IMR-90 (cell line): ENCODE measurements around the gene KRTAP29-1. TPM values are rescaled to one million over a fixed set of nuclear protein-coding genes. Genes with fewer than 3 reads are reported as not detected.
A peak's percentile ranks its signal among the peaks of the same experiment; 100 is the strongest.

Experiments
- ATAC-seq: fragments of 200-7000 bp; cut with Tn5 transposase; 2 replicates; pipeline ENCODE4 v1.9.1; 2020; ENCODE audit warnings: low read depth, mild to moderate bottlenecking, moderate library complexity
- BruUV-seq: library from RNA; stranded (reverse); fragments of 400-500 nt; replicated peaks from 2 replicates; lab custom pipeline; 2021; lab: Mats Ljungman, UMichigan
- CTCF ChIA-PET: fragments of 300-600 bp; formaldehyde crosslinking; extraction: SDS; loops from one replicate; lab custom pipeline; 2021; ENCODE audit warnings: antibody characterized with exemption; lab: Yijun Ruan, JAX
- POLR2A ChIA-PET: fragments of 300-600 bp; sonication (Branson Sonifier 250); formaldehyde crosslinking; loops from one replicate; lab custom pipeline; 2022; ENCODE audit warnings: antibody characterized with exemption; ENCODE audit not compliant: unreplicated experiment; lab: Charles Lee
- DNase-seq: peaks from one replicate; pipeline ENCODE4 v3.0.0; 2013
- H2AFZ ChIP-seq: replicated peaks from 2 replicates; pipeline ENCODE3; 2013; ENCODE audit warnings: low read length, mild to moderate bottlenecking; ENCODE audit not compliant: poor library complexity
- H2AK5ac ChIP-seq: 2 replicates; pipeline ENCODE4 v1.6.1; 2013; ENCODE audit warnings: low read depth, low read length, inconsistent platforms
- H2AK9ac ChIP-seq: replicated peaks from 2 replicates; pipeline ENCODE3; 2013; ENCODE audit warnings: mild to moderate bottlenecking, low read depth, low read length, moderate library complexity; ENCODE audit not compliant: poor library complexity
- H2BK120ac ChIP-seq: 2 replicates; pipeline ENCODE4 v1.6.1; 2013; ENCODE audit warnings: low read depth, low read length, inconsistent platforms
- H2BK15ac ChIP-seq: 3 replicates; pipeline ENCODE4 v1.6.1; 2013; ENCODE audit warnings: low read depth, low read length, inconsistent platforms
- H2BK20ac ChIP-seq: 2 replicates; pipeline ENCODE4 v1.6.1; 2013; ENCODE audit warnings: low read depth, mild to moderate bottlenecking, inconsistent platforms, low read length, moderate library complexity
- H2BK5ac ChIP-seq: 2 replicates; pipeline ENCODE4 v1.6.1; 2013; ENCODE audit warnings: mild to moderate bottlenecking, low read depth, low read length, inconsistent platforms; ENCODE audit not compliant: poor library complexity, severe bottlenecking
- H3K14ac ChIP-seq: replicated peaks from 2 replicates; pipeline ENCODE4 v1.6.1; 2013; ENCODE audit warnings: low read depth, low read length, inconsistent platforms
- H3K18ac ChIP-seq: 2 replicates; pipeline ENCODE4 v1.6.1; 2013; ENCODE audit warnings: low read depth, low read length, control low read depth
- H3K23ac ChIP-seq: 2 replicates; pipeline ENCODE4 v1.6.1; 2013; ENCODE audit warnings: low read depth, low read length, inconsistent platforms
- H3K27ac ChIP-seq: 2 replicates; pipeline ENCODE4 v1.5.1; 2013; ENCODE audit warnings: mild to moderate bottlenecking, control low read depth, low read length; ENCODE audit not compliant: insufficient read depth
- H3K27me3 ChIP-seq: 2 replicates; pipeline ENCODE4 v1.6.1; 2013; ENCODE audit warnings: low read length; ENCODE audit not compliant: control insufficient read depth, insufficient read depth
- H3K36me3 ChIP-seq: 2 replicates; pipeline ENCODE4 v1.6.1; 2013; ENCODE audit warnings: low read length, mixed read lengths; ENCODE audit not compliant: control insufficient read depth, insufficient read depth
- H3K4ac ChIP-seq: 2 replicates; pipeline ENCODE4 v1.6.1; 2013; ENCODE audit warnings: low read depth, low read length, inconsistent platforms
- H3K4me1 ChIP-seq: 2 replicates; pipeline ENCODE4 v1.6.1; 2013; ENCODE audit warnings: low read length, mixed read lengths; ENCODE audit not compliant: control insufficient read depth, insufficient read depth
- H3K4me2 ChIP-seq: 2 replicates; pipeline ENCODE4 v1.6.1; 2013; ENCODE audit warnings: low read depth, mild to moderate bottlenecking, control low read depth, low read length, moderate library complexity
- H3K4me3 ChIP-seq: 2 replicates; pipeline ENCODE4 v1.5.1; 2013; ENCODE audit warnings: low read depth, mild to moderate bottlenecking, control low read depth, low read length, moderate library complexity; ENCODE audit not compliant: insufficient read depth
- H3K56ac ChIP-seq: 2 replicates; pipeline ENCODE4 v1.6.1; 2013; ENCODE audit warnings: low read length, inconsistent platforms; ENCODE audit not compliant: insufficient read depth; ENCODE audit errors: extremely low read depth
- H3K79me1 ChIP-seq, 2 experiments: 2 replicates each; pipeline ENCODE4 v1.6.1; 2013; ENCODE audit warnings: low read length in 2 of 2, inconsistent platforms in 1 of 2, low read depth in 1 of 2
- H3K9ac ChIP-seq: 2 replicates; pipeline ENCODE4 v1.6.1; 2013; ENCODE audit warnings: low read depth, low read length, control low read depth
- H3K9me1 ChIP-seq: 2 replicates; pipeline ENCODE4 v1.6.1; 2013; ENCODE audit warnings: low read length, inconsistent platforms; ENCODE audit not compliant: insufficient read depth
- H3K9me3 ChIP-seq: 2 replicates; pipeline ENCODE4 v1.6.1; 2013; ENCODE audit warnings: low read length; ENCODE audit not compliant: control insufficient read depth, insufficient read depth
- H4K20me1 ChIP-seq: 2 replicates; pipeline ENCODE4 v1.6.1; 2013; ENCODE audit warnings: low read length, inconsistent platforms; ENCODE audit not compliant: insufficient read depth
- H4K5ac ChIP-seq: 2 replicates; pipeline ENCODE4 v1.6.1; 2013; ENCODE audit warnings: mild to moderate bottlenecking, low read depth, low read length, control low read depth
- H4K8ac ChIP-seq, 2 experiments: 2 replicates each; pipeline ENCODE4 v1.6.1; 2013; ENCODE audit warnings: low read depth in 2 of 2, low read length in 2 of 2, control low read depth in 1 of 2, inconsistent platforms in 1 of 2
- H4K91ac ChIP-seq: 2 replicates; pipeline ENCODE4 v1.6.1; 2013; ENCODE audit warnings: low read depth, low read length, inconsistent platforms; ENCODE audit not compliant: insufficient read depth
- BHLHE40 ChIP-seq: fragments of 150-350 bp; IDR thresholded peaks from 2 replicates; pipeline ENCODE4 v1.6.1; 2016; ENCODE audit warnings: mild to moderate bottlenecking, low read depth, low read length
- CEBPB ChIP-seq: IDR thresholded peaks from 2 replicates; pipeline ENCODE4 v1.6.1; 2012; ENCODE audit warnings: low read depth, low read length, improper control_type of control experiment
- CHD1 ChIP-seq: IDR thresholded peaks from 2 replicates; pipeline ENCODE4 v1.6.1; 2012; ENCODE audit warnings: low read depth, low read length, improper control_type of control experiment
- CTCF ChIP-seq: conservative IDR thresholded peaks from 2 replicates; pipeline ENCODE4 v1.5.1; 2012; ENCODE audit warnings: mild to moderate bottlenecking, low read depth, low read length, improper control_type of control experiment
- FOS ChIP-seq: fragments of 150-350 bp; IDR thresholded peaks from 2 replicates; pipeline ENCODE4 v1.6.1; 2016; ENCODE audit warnings: low read depth, low read length
- MAFK ChIP-seq: IDR thresholded peaks from 2 replicates; pipeline ENCODE4 v1.6.1; 2012; ENCODE audit warnings: low read depth, low read length, improper control_type of control experiment
- MAZ ChIP-seq: IDR thresholded peaks from 2 replicates; pipeline ENCODE4 v1.6.1; 2012; ENCODE audit warnings: low read depth, mild to moderate bottlenecking, low read length, improper control_type of control experiment, moderate library complexity, borderline replicate concordance
- MXI1 ChIP-seq: IDR thresholded peaks from 2 replicates; pipeline ENCODE4 v1.6.1; 2012; ENCODE audit warnings: low read depth, mild to moderate bottlenecking, low read length, moderate library complexity, borderline replicate concordance
- NFE2L2 ChIP-seq: fragments of 150-350 bp; IDR thresholded peaks from 2 replicates; pipeline ENCODE4 v1.6.1; 2016; ENCODE audit warnings: low read depth, mild to moderate bottlenecking, low read length
- POLR2A ChIP-seq: IDR thresholded peaks from 2 replicates; pipeline ENCODE4 v1.6.1; 2012; ENCODE audit warnings: mild to moderate bottlenecking, low read depth, low read length
- RAD21 ChIP-seq: IDR thresholded peaks from 2 replicates; pipeline ENCODE4 v1.6.1; 2012; ENCODE audit warnings: low read length, improper control_type of control experiment
- RFX5 ChIP-seq: IDR thresholded peaks from 2 replicates; pipeline ENCODE4 v1.8.0; 2012; ENCODE audit warnings: low read depth, mild to moderate bottlenecking, low read length, moderate library complexity
- SMC3 ChIP-seq: fragments of 150-350 bp; IDR thresholded peaks from 2 replicates; pipeline ENCODE4 v1.6.1; 2016; ENCODE audit warnings: low read depth, mild to moderate bottlenecking, antibody characterized with exemption, low read length, moderate library complexity
- WGBS, 2 experiments: methylation state at CpG; one replicate each; pipeline versions ENCODE4 v1.1.5 to v1.1.7; 2013; ENCODE audit warnings: missing lambda C conversion rate in 2 of 2; ENCODE audit not compliant: insufficient read length in 1 of 2; ENCODE audit errors: extremely low coverage in 2 of 2; 5-methylcytosine and 5-hydroxymethylcytosine counted together
- dilution Hi-C: fragments of 300-500 bp; cut with HindIII; formaldehyde crosslinking; loops from one replicate; pipeline ENCODE4 v1.14.3; 2018; ENCODE audit warnings: low sequenced_read_pairs; ENCODE audit not compliant: unreplicated experiment
- in situ Hi-C: fragments of 300-500 bp; cut with MboI; formaldehyde crosslinking; loops from 3 replicates; pipeline ENCODE4 v1.14.3; 2019; ENCODE audit warnings: low sequenced_read_pairs, inconsistent platforms, mixed read lengths
- intact Hi-C: fragments of 100-400 bp; cut with micrococcal nuclease; formaldehyde crosslinking; loops from 2 replicates; pipeline ENCODE4 v1.10.0; 2022
- polyA plus RNA-seq, 3 experiments: library from polyadenylated mRNA; depleted of rRNA; stranded (reverse); fragments of >200 nt; gene quantifications; 2 replicates each; pipeline ENCODE4 v1.2.3, GENCODE V29; 2012; ENCODE audit warnings: low replicate concordance in 1 of 3
- total RNA-seq: library from RNA; depleted of rRNA; stranded (reverse); fragments of >200 nt; gene quantifications from 2 replicates; pipeline ENCODE4 v1.2.3, GENCODE V29; 2012
- TF ChIP-seq, protein P1 (sequence below): fragments of 150-350 bp; IDR thresholded peaks from 2 replicates; pipeline ENCODE4 v1.6.1; 2016; ENCODE audit warnings: low read depth, mild to moderate bottlenecking, low read length, moderate library complexity, borderline replicate concordance

The KRTAP29-1 gene
- total and polyA plus RNA-seq, 2 of the 4 experiments (the other 2 are of a cell fraction): not detected

DNA sequence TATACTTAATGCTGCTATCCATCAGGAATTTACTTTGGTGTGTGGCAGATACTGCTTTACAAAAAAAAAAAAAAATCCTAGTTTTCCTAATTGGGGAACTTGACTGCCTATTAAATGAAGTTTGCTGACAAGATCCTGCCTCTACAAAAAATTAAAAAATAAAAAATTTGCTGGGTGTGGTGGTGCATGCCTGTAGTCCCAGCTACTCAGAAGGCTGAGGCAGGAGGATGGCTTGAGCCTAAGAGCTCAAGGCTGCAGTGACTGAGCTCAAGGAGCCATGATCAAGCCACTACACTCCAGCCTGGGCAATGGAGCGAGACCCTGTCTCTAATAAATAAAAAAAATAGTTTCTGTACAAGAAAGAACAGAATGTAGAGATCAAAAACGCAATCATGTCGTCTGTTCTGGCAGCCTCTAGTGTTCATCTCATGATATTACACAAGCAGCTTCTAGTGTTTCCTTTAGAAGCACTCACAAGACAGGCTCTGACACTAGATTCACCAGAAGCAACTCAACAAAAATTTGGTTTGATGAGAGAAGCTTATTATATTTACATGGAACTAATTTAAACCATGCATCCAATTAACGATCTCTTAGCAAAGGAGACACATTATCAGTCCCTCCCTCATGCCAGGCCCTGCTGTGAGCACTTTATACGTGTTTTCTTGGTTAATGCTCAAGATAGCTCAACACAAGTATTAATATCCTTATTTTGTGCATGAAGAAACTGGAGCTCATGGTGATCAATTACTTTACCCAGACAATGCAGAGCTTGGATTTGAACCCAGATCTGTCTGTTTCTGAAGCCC is 19.6 kb upstream of the KRTAP29-1 start (continued):
- TF ChIP-seq BHLHE40 (no peak), CEBPB (peak; percentile 42), RFX5 (no peak)

DNA sequence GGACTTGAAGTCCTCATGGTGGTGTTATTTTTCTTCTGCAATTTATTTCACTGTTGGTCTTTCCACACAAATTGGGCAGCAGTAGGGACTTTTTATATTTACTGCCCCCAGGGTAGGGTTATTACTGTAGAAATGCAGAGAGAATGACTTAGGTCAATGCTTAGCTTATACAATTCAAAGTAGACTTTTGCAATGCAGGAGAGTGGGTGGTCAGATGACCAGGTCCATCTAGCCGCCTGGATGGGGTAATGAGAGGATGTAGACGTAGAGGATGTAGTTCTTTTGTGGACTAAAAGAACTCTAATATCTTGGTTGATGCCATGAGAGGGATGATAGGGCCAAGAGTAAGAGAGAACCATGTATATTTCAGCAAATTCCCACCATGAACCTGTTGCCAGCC is 15.6 kb upstream of the KRTAP29-1 start:
- no peak overlapping the region for H2BK15ac ChIP-seq
- no CpG with 5 or more reads among the region's 2 CpGs for WGBS, 2 experiments
- no peak overlapping the region for H3K23ac ChIP-seq
- no peak overlapping the region for H3K4ac ChIP-seq
- no peak overlapping the region for H2BK120ac ChIP-seq
- no peak overlapping the region for H2BK5ac ChIP-seq
- no peak overlapping the region for H3K4me3 ChIP-seq
- peaks cover 2% of the 10 kb centered on the region for H3K4me1 ChIP-seq
- H4K20me1 ChIP-seq: no peaks in the 10 kb centered on the region
- no peak overlapping the region for H3K4me2 ChIP-seq
- H3K27ac ChIP-seq: no peak overlapping the region
- H2AFZ ChIP-seq: no peak overlapping the region
- H4K5ac ChIP-seq: no peak overlapping the region
- no peak for DNase-seq
- no peaks in the 10 kb centered on the region for H3K36me3 ChIP-seq
- no peak overlapping the region for H2AK9ac ChIP-seq
- no peaks in the 10 kb centered on the region; the same call in 1 of the 2 replicates for H3K9me1 ChIP-seq
- no peak overlapping the region for H3K18ac ChIP-seq
- no peak overlapping the region for H3K56ac ChIP-seq
- in situ Hi-C loops (loop anchor here (10.0 kb wide), 1 partner anchor 57 kb away; no protein-coding TSS in a partner anchor), dilution Hi-C loops (no loop called here), intact Hi-C loops (no loop called here)
- peaks cover 4% of the 10 kb centered on the region; the same call in 1 of the 2 replicates for H3K9me3 ChIP-seq
- CTCF ChIA-PET: no interaction called here
- no peak for ATAC-seq
- POLR2A ChIA-PET: no interaction called here
- no TSS peak for BruUV-seq
- no peak overlapping the region for H3K9ac ChIP-seq
- H2BK20ac ChIP-seq: no peak overlapping the region
- H3K27me3 ChIP-seq: peaks cover 2% of the 10 kb centered on the region
- H2AK5ac ChIP-seq: no peak overlapping the region
- H3K14ac ChIP-seq: no peak overlapping the region
- H4K8ac ChIP-seq: no peak overlapping the region
- H4K91ac ChIP-seq: no peak overlapping the region
- no peaks in the 10 kb centered on the region for H3K79me1 ChIP-seq
- TF ChIP-seq FOS: no peak
- no peak for TF ChIP-seq BHLHE40
- no peak for TF ChIP-seq POLR2A
- no peak for TF ChIP-seq RAD21
- TF ChIP-seq NFE2L2: no peak
- no peak for TF ChIP-seq RFX5
- no peak for TF ChIP-seq MAZ
- TF ChIP-seq SMC3: no peak
- TF ChIP-seq MAFK: no peak
- TF ChIP-seq CTCF: no peak
- TF ChIP-seq, protein P1, sequence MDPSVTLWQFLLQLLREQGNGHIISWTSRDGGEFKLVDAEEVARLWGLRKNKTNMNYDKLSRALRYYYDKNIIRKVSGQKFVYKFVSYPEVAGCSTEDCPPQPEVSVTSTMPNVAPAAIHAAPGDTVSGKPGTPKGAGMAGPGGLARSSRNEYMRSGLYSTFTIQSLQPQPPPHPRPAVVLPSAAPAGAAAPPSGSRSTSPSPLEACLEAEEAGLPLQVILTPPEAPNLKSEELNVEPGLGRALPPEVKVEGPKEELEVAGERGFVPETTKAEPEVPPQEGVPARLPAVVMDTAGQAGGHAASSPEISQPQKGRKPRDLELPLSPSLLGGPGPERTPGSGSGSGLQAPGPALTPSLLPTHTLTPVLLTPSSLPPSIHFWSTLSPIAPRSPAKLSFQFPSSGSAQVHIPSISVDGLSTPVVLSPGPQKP: no peak
- no peak for TF ChIP-seq MXI1
- no peak for TF ChIP-seq CEBPB
- TF ChIP-seq CHD1: no peak
